ENCODE results near the gene KRTAP10-5. TPM values are rescaled to one million over a fixed set of nuclear protein-coding genes. Genes with fewer than 3 reads are reported as not detected.

The KRTAP10-5 gene
- total and polyA plus RNA-seq, 12 donors, result not detected

DNA sequence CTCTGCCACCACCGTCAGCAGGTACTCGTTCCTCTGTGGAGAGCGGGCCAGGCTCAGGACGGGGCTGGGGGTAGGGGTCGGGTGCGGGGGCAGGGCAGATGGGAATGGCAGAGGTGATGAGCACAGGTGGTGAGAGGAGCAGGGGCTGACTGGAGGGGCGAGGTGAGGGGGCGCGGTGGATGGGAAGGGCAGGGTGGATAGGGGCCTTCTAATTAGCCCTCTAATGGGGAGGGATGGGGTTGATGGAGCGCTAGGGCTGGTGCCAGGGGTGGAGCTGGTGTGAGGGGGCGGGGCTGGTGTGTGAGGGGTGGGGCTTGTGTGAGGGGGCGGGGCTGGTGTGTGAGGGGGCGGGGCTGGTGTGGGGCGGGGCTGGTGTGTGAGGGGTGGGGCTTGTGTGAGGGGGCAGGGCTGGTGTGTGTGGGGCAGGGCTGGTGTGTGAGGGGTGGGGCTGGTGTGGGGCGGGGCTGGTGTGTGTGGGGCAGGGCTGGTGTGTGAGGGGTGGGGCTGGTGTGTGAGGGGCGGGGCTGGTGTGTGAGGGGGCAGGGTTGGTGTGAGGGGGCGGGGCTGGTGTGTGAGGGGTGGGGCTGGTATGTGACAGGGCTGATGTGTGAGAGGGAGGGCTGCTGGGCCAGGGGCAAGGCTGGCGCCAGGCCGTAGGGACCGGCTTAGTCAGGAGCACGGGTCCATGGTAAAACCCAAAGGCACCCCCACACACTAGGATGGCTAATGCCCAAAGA, 46.3 kb downstream of the KRTAP10-5 start:
- 85 to 91% (median 89%) methylated on average over 6 to 21 of the region's 21 CpGs for WGBS, 4 donors
- DNase-seq, result peak in 1 of 7 donors; percentile 13
- TF ChIP-seq, protein P1, sequence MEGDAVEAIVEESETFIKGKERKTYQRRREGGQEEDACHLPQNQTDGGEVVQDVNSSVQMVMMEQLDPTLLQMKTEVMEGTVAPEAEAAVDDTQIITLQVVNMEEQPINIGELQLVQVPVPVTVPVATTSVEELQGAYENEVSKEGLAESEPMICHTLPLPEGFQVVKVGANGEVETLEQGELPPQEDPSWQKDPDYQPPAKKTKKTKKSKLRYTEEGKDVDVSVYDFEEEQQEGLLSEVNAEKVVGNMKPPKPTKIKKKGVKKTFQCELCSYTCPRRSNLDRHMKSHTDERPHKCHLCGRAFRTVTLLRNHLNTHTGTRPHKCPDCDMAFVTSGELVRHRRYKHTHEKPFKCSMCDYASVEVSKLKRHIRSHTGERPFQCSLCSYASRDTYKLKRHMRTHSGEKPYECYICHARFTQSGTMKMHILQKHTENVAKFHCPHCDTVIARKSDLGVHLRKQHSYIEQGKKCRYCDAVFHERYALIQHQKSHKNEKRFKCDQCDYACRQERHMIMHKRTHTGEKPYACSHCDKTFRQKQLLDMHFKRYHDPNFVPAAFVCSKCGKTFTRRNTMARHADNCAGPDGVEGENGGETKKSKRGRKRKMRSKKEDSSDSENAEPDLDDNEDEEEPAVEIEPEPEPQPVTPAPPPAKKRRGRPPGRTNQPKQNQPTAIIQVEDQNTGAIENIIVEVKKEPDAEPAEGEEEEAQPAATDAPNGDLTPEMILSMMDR (IDR thresholded peaks at IDR 0.05), result no peak
- no peak for TF ChIP-seq POLR2A (IDR thresholded peaks at IDR 0.05)
- no peaks in the 10 kb centered on the region for H3K4me1 ChIP-seq (replicated peaks in 1 of 2)
- intact Hi-C loops (cut with DNase I), result no loop called here
- H3K9me3 ChIP-seq (replicated peaks in 1 of 3), result no peaks in the 10 kb centered on the region
- H3K4me3 ChIP-seq, result no peak overlapping the region
- H3K36me3 ChIP-seq (replicated peaks in 1 of 2), result no peaks in the 10 kb centered on the region
- H3K27ac ChIP-seq, result no peak overlapping the region
- no peaks in the 10 kb centered on the region for H3K27me3 ChIP-seq

DNA sequence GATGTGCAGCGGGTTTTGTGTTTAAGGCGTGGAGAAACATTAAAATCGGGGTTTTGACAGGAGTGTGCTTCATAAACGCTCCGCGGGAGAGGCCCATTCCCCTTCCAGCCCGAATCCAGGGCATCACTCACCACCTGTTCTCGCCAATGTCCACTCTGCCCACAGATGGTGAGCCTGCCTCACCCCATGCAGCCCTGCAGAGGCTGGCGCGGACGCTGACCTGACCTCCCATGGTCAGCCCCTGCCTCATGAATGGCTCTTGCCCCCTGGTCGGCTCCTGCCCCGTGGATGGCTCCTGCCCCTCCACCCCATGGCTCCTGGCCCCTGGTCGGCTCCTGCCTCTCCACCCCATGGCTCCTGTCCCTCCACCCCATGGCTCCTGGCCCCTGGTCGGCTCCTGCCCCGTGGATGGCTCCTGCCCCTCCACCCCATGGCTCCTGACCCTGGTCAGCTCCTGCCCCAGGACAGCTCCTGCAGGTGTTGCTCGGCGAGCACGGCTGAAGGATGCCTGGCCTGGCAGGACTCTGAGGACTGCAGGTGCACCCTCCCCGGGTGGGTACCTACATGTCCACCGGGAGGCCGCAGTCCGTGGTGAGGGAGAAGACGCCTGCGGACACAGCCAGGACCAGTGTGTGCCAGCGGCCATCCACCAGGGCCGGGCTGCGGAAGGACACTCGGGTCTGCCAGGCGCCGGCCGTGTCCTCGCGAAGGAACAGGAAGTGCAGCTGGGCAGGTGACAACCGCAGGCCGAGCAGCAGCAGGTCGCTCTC, 47.1 kb downstream of the KRTAP10-5 start:
- Histone ChIP-seq H3K9me3 (replicated peaks in 1 of 3) (no peaks in the 10 kb centered on the region), H3K36me3 (replicated peaks in 1 of 2) (no peaks in the 10 kb centered on the region), H3K27me3 (no peaks in the 10 kb centered on the region), H3K27ac (no peak overlapping the region), H3K4me3 (no peak overlapping the region), H3K4me1 (replicated peaks in 1 of 2) (no peaks in the 10 kb centered on the region)
- 85 to 95% (median 90%) methylated on average over 25 to 37 of the region's 37 CpGs for WGBS, 4 donors
- intact Hi-C loops (cut with DNase I), result no loop called here
- DNase-seq, result peak in 1 of 7 donors; percentile 14
- TF ChIP-seq, protein P1 (IDR thresholded peaks at IDR 0.05), result no peak
- no peak for TF ChIP-seq POLR2A (IDR thresholded peaks at IDR 0.05)

DNA sequence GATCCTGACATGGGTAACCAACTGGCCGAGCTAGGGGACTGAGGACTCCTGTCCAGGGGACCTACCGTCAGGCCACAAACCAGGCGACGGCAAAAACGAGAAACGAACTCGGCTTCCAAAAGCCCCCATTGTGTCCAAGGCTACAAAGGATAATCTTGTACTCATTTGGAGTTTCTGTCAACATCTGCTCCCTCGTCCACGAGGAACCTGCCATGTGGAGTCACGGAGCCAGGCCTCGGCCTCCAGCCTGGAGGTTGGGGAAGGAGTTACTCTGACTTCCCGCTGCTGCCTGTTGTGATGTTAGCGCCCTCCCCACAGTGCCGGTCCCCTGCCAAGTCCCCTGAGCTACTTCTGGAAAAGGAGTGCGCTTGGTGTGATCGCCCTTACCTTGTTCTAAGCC, 47.7 kb downstream of the KRTAP10-5 start:
- 81 to 90% (median 87%) methylated on average over 14 to 16 of the region's 16 CpGs for WGBS, 4 donors
- DNase-seq, result peak in 1 of 7 donors; percentile 8
- Histone ChIP-seq H3K9me3 (replicated peaks in 1 of 3) (no peaks in the 10 kb centered on the region), H3K4me1 (replicated peaks in 1 of 2) (no peaks in the 10 kb centered on the region), H3K36me3 (replicated peaks in 1 of 2) (no peaks in the 10 kb centered on the region), H3K4me3 (no peak overlapping the region), H3K27me3 (no peaks in the 10 kb centered on the region), H3K27ac (no peak overlapping the region)
- intact Hi-C loops (cut with DNase I), result no loop called here
- TF ChIP-seq, protein P1 (IDR thresholded peaks at IDR 0.05), result no peak
- TF ChIP-seq POLR2A (IDR thresholded peaks at IDR 0.05), result no peak

All from adrenal gland (tissue), 12 donors.